ENCODE data around the gene JMJD8.

DNA sequence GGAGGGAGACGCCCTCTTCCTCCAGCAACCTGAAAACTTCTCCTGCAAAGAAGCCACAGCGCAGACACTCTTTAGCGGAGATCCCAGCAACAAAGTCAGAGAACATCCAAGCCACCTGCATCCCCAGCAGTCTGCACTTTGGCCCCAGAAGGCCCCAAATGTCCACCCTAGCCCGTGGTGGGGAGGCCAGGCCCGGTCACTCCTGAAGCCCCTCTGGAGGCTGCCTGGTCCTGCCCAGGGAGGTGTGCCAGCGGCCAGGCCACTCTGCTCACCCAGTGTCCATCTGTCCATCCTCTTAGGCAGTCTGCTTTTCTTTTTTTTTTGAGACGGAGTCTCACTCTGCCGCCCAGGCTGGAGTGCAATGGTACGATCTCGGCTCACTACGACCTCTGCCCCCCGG is 48.2 kb upstream of the JMJD8 start:
- TF ChIP-seq, protein P1, sequence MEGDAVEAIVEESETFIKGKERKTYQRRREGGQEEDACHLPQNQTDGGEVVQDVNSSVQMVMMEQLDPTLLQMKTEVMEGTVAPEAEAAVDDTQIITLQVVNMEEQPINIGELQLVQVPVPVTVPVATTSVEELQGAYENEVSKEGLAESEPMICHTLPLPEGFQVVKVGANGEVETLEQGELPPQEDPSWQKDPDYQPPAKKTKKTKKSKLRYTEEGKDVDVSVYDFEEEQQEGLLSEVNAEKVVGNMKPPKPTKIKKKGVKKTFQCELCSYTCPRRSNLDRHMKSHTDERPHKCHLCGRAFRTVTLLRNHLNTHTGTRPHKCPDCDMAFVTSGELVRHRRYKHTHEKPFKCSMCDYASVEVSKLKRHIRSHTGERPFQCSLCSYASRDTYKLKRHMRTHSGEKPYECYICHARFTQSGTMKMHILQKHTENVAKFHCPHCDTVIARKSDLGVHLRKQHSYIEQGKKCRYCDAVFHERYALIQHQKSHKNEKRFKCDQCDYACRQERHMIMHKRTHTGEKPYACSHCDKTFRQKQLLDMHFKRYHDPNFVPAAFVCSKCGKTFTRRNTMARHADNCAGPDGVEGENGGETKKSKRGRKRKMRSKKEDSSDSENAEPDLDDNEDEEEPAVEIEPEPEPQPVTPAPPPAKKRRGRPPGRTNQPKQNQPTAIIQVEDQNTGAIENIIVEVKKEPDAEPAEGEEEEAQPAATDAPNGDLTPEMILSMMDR (IDR thresholded peaks at IDR 0.05), result no peak
- no peak for TF ChIP-seq POLR2A (IDR thresholded peaks at IDR 0.05)

Measured in tibial nerve (tissue), 3 donors.